ENCODE measurements around the gene MMP20.

- no peak for TF ChIP-seq ETV6 (CRISPR knock-in tag; IDR thresholded peaks at IDR 0.05)
- TF ChIP-seq CTCF (IDR thresholded peaks at IDR 0.05), result no peak
- no peak for TF ChIP-seq TEAD4 (CRISPR knock-in tag; IDR thresholded peaks at IDR 0.05)
- TF ChIP-seq ESRRA (CRISPR knock-in tag; IDR thresholded peaks at IDR 0.05; ENCODE audit: borderline replicate concordance), result no peak
- no peak for TF ChIP-seq NFYB (CRISPR knock-in tag; conservative IDR thresholded peaks at IDR 0.05; ENCODE audit: low read depth)
Observed at GRCh38 chr11:102615894-102616432, 9.2 kb downstream of the MMP20 start.
